Measurements from ENCODE around the gene PCBP3.
A peak's percentile ranks its signal among the peaks of the same experiment; 100 is the strongest.
"Not testable (repeated sequence)": the region's sequence is repeated elsewhere in the genome, so short reads cannot be mapped to it uniquely, and the experiment has no call there.

The PCBP3 gene

GRCh38 chr21:45874716-45875415 lies 231.3 kb downstream of the PCBP3 start:
- no peak for DNase-seq (ENCODE audit: low read depth, low spot score)

GRCh38 chr21:45875416-45875760 lies 231.9 kb downstream of the PCBP3 start:
- DNase-seq (ENCODE audit: low read depth, low spot score): no peak

- DNase-seq (ENCODE audit: low read depth, low spot score): no peak
These were observed 232.4 kb downstream of the PCBP3 start for GRCh38 chr21:45875881-45876280.

- DNase-seq (ENCODE audit: low read depth, low spot score): no peak
These were observed 233.1 kb downstream of the PCBP3 start for GRCh38 chr21:45876381-45877170.

- no peak for DNase-seq (ENCODE audit: low read depth, low spot score)
These were observed 233.6 kb downstream of the PCBP3 start for GRCh38 chr21:45877171-45877438.

- no peak for DNase-seq (ENCODE audit: low read depth, low spot score)
These were observed 234.4 kb downstream of the PCBP3 start for GRCh38 chr21:45877821-45878469.

- DNase-seq (ENCODE audit: low read depth, low spot score): peak; percentile 51
These were observed 236.9 kb downstream of the PCBP3 start for GRCh38 chr21:45880097-45881068.

- DNase-seq (ENCODE audit: low read depth, low spot score): no peak
These were observed 239.1 kb downstream of the PCBP3 start for GRCh38 chr21:45882645-45883044.

GRCh38 chr21:45883090-45883489 lies 239.6 kb downstream of the PCBP3 start:
- DNase-seq (ENCODE audit: low read depth, low spot score): no peak

- DNase-seq (ENCODE audit: low read depth, low spot score): no peak
These were observed 242.0 kb downstream of the PCBP3 start for GRCh38 chr21:45885597-45885929.

GRCh38 chr21:45885930-45886601 lies 242.5 kb downstream of the PCBP3 start:
- DNase-seq (ENCODE audit: low read depth, low spot score): not testable (repeated sequence)

- DNase-seq (ENCODE audit: low read depth, low spot score): no peak
These were observed 243.1 kb downstream of the PCBP3 start for GRCh38 chr21:45886610-45887026.

GRCh38 chr21:45887120-45887611 lies 243.6 kb downstream of the PCBP3 start:
- no peak for DNase-seq (ENCODE audit: low read depth, low spot score)

GRCh38 chr21:45887788-45888187 lies 244.3 kb downstream of the PCBP3 start:
- no peak for DNase-seq (ENCODE audit: low read depth, low spot score)

GRCh38 chr21:45888386-45889009 lies 245.0 kb downstream of the PCBP3 start:
- no peak for DNase-seq (ENCODE audit: low read depth, low spot score)

- DNase-seq (ENCODE audit: low read depth, low spot score): no peak
These were observed 245.7 kb downstream of the PCBP3 start for GRCh38 chr21:45889256-45889655.

GRCh38 chr21:45889961-45890360 lies 246.4 kb downstream of the PCBP3 start:
- no peak for DNase-seq (ENCODE audit: low read depth, low spot score)

GRCh38 chr21:45891388-45892155 lies 248.0 kb downstream of the PCBP3 start:
- DNase-seq (ENCODE audit: low read depth, low spot score): no peak

- DNase-seq (ENCODE audit: low read depth, low spot score): no peak
These were observed 248.8 kb downstream of the PCBP3 start for GRCh38 chr21:45892156-45892915.
